DMS 273 (cell line): ENCODE results near the gene GRB2.

ENCODE experiments used
- DNase-seq: peaks from one replicate; lab custom pipeline; 2025; ENCODE audit not compliant: unreplicated experiment; lab: John Stamatoyannopoulos, UW

Gene GRB2

GRCh38 chr17:75414488-75414887, 9.0 kb upstream of the GRB2 start:
- no peak for DNase-seq

- DNase-seq = peak; percentile 87
Measured at GRCh38 chr17:75412455-75413317, 7.2 kb upstream of the GRB2 start.

GRCh38 chr17:75411328-75412067, 6.0 kb upstream of the GRB2 start:
- no peak for DNase-seq

- DNase-seq = no peak
Measured at GRCh38 chr17:75410141-75410540, 4.7 kb upstream of the GRB2 start.

- DNase-seq = no peak
Measured at GRCh38 chr17:75407655-75408352, 2.3 kb upstream of the GRB2 start.

- peak; percentile 28 for DNase-seq
Measured at GRCh38 chr17:75406222-75406615, 741 bp upstream of the GRB2 start.

- peak; percentile 79 for DNase-seq
Measured at GRCh38 chr17:75404731-75405364, 630 bp downstream of the GRB2 start.

- DNase-seq = peak; percentile 92
Measured at GRCh38 chr17:75404223-75404730, 1.2 kb downstream of the GRB2 start.

GRCh38 chr17:75403131-75403530, 2.3 kb downstream of the GRB2 start:
- no peak for DNase-seq

GRCh38 chr17:75402026-75402425, 3.5 kb downstream of the GRB2 start:
- DNase-seq = no peak

GRCh38 chr17:75400326-75400939, 5.0 kb downstream of the GRB2 start:
- DNase-seq = no peak

GRCh38 chr17:75398279-75398678, 7.2 kb downstream of the GRB2 start:
- no peak for DNase-seq

- no peak for DNase-seq
Measured at GRCh38 chr17:75397217-75397616, 8.3 kb downstream of the GRB2 start.

- DNase-seq = no peak
Measured at GRCh38 chr17:75396796-75397195, 8.7 kb downstream of the GRB2 start.

GRCh38 chr17:75396025-75396424, 9.5 kb downstream of the GRB2 start:
- DNase-seq = no peak

- DNase-seq = peak; percentile 50
Measured at GRCh38 chr17:75394332-75394918, 11.1 kb downstream of the GRB2 start.

- peak; percentile 99 for DNase-seq
Measured at GRCh38 chr17:75393523-75394331, 11.8 kb downstream of the GRB2 start.

GRCh38 chr17:75392559-75392958, 12.9 kb downstream of the GRB2 start:
- no peak for DNase-seq

GRCh38 chr17:75390982-75391381, 14.5 kb downstream of the GRB2 start:
- DNase-seq = no peak
